DOHH2 (cell line): ENCODE data around the gene TCF15.

ENCODE experiments used
- H3F3A ChIP-seq: fragments of 200-600 bp; sonication (generic), shearing (Covaris generic); 2 replicates; pipeline ENCODE4 v1.6.0; 2016; ENCODE audit warnings: antibody characterized with exemption, mild to moderate bottlenecking; ENCODE audit not compliant: control insufficient read depth, insufficient read depth
- H3K27ac ChIP-seq: fragments of 200-600 bp; sonication (generic); 2 replicates; pipeline ENCODE4 v1.5.1; 2014; ENCODE audit warnings: low read depth, mild to moderate bottlenecking, low read length, moderate library complexity
- H3K27me3 ChIP-seq: fragments of 200-600 bp; sonication (generic); 2 replicates; pipeline ENCODE4 v1.6.1; 2014; ENCODE audit warnings: mild to moderate bottlenecking, low read length, mixed read lengths; ENCODE audit not compliant: control insufficient read depth
- H3K36me3 ChIP-seq: fragments of 200-600 bp; sonication (generic); 2 replicates; pipeline ENCODE4 v1.6.1; 2014; ENCODE audit warnings: mild to moderate bottlenecking, low read length, moderate library complexity, mixed read lengths; ENCODE audit not compliant: control insufficient read depth
- H3K4me1 ChIP-seq: fragments of 200-600 bp; sonication (generic); 2 replicates; pipeline ENCODE4 v1.6.1; 2014; ENCODE audit warnings: mild to moderate bottlenecking, low read length, mixed read lengths; ENCODE audit not compliant: control insufficient read depth
- H3K4me2 ChIP-seq: fragments of 200-600 bp; sonication (generic); 2 replicates; pipeline ENCODE4 v1.6.0; 2014; ENCODE audit warnings: mild to moderate bottlenecking, low read length, moderate library complexity
- H3K4me3 ChIP-seq: fragments of 200-600 bp; sonication (generic); 2 replicates; pipeline ENCODE4 v1.5.1; 2014; ENCODE audit warnings: mild to moderate bottlenecking, low read length, mixed read lengths
- H3K79me2 ChIP-seq: fragments of 200-600 bp; sonication (generic); 2 replicates; pipeline ENCODE4 v1.6.1; 2014; ENCODE audit warnings: mild to moderate bottlenecking, low read length, mixed read lengths; ENCODE audit not compliant: control insufficient read depth
- H3K9me2 ChIP-seq: fragments of 200-600 bp; sonication (generic); replicated peaks from 2 replicates; pipeline ENCODE4 v1.6.1; 2014; ENCODE audit warnings: mild to moderate bottlenecking, low read length, mixed read lengths; ENCODE audit not compliant: control insufficient read depth
- H3K9me3 ChIP-seq: fragments of 200-600 bp; sonication (generic); 2 replicates; pipeline ENCODE4 v1.6.1; 2014; ENCODE audit warnings: antibody characterized with exemption, low read length, mixed read lengths; ENCODE audit not compliant: control insufficient read depth, insufficient read depth
- H4K20me1 ChIP-seq: fragments of 200-600 bp; sonication (generic); 2 replicates; pipeline ENCODE4 v1.6.0; 2014; ENCODE audit warnings: low read depth, mild to moderate bottlenecking, antibody characterized with exemption, low read length, moderate library complexity; ENCODE audit not compliant: control insufficient read depth, insufficient read depth
- EZH2phosphoT487 ChIP-seq: fragments of 200-600 bp; sonication (generic); IDR thresholded peaks from 2 replicates; pipeline ENCODE4 v1.6.1; 2017; ENCODE audit warnings: borderline replicate concordance, mild to moderate bottlenecking, antibody characterized with exemption, low read length, moderate library complexity, mixed read lengths
- TF ChIP-seq, protein P1 (sequence below): fragments of 200-600 bp; sonication (generic); IDR thresholded peaks from one replicate; pipeline ENCODE4 v1.5.1; 2014; ENCODE audit warnings: antibody characterized with exemption, mild to moderate bottlenecking, low read depth, low read length; ENCODE audit not compliant: poor library complexity, severe bottlenecking

Gene TCF15

DNA sequence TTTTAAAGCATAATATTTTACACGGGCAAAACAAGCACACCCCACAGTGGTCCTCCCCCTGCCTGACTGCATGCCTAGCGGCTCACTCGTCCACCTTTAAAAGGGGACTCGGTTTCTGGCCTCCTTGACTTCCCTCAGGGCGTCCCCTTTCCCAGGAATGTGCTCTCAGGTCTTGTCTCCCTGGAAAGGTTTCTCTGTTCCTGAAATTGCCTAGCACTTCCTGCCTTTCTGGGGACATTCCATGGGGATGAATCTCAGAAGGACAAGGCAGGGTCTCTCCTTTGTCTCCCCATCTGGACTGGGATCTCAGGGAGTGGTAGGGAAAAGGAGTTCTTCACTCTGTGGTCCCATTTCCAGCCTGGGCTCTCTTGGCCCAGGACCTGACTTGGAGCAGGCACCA is 4.9 kb downstream of the TCF15 start:
- no peak for TF ChIP-seq EZH2phosphoT487
- TF ChIP-seq, protein P1, sequence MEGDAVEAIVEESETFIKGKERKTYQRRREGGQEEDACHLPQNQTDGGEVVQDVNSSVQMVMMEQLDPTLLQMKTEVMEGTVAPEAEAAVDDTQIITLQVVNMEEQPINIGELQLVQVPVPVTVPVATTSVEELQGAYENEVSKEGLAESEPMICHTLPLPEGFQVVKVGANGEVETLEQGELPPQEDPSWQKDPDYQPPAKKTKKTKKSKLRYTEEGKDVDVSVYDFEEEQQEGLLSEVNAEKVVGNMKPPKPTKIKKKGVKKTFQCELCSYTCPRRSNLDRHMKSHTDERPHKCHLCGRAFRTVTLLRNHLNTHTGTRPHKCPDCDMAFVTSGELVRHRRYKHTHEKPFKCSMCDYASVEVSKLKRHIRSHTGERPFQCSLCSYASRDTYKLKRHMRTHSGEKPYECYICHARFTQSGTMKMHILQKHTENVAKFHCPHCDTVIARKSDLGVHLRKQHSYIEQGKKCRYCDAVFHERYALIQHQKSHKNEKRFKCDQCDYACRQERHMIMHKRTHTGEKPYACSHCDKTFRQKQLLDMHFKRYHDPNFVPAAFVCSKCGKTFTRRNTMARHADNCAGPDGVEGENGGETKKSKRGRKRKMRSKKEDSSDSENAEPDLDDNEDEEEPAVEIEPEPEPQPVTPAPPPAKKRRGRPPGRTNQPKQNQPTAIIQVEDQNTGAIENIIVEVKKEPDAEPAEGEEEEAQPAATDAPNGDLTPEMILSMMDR, result no peak
- H3K27me3 ChIP-seq, result no peaks in the 10 kb centered on the region
- no peaks in the 10 kb centered on the region for H3K36me3 ChIP-seq
- no peaks in the 10 kb centered on the region for H3K79me2 ChIP-seq
- H3K27ac ChIP-seq, result no peak overlapping the region
- H3K4me3 ChIP-seq, result no peak overlapping the region
- no peaks in the 10 kb centered on the region for H3K9me2 ChIP-seq
- H3K4me2 ChIP-seq, result no peak overlapping the region
- no peaks in the 10 kb centered on the region for H3K4me1 ChIP-seq
- no peaks in the 10 kb centered on the region for H4K20me1 ChIP-seq
- H3F3A ChIP-seq, result no peaks in the 10 kb centered on the region
- H3K9me3 ChIP-seq, result no peaks in the 10 kb centered on the region

DNA sequence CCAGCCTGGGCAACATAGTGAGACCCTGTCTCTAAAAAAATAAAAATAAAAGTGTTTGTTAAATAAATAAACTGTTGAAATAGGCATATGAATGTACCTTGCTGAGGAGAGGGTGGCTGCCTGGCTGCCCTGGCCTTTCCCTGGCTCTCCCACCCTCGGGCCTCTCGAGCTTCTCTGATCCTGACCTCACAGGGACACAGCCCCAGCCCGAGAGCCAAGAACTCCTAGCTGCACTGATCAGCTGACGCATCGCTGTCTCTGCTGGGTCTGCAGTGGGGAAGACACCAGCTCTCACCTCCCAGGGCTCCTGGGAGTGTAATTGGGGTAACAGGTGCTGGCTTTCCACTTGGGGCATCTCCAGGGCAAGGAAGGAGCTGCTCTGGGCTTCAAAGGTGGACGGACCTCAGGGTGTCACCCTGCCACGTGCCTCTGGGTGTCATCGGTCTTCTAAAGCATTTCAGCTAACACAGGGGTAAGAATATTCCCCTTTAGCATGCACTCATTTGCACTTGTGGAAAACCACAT is 6.9 kb downstream of the TCF15 start:
- Histone ChIP-seq H3K4me1 (no peaks in the 10 kb centered on the region), H3K27ac (no peak overlapping the region), H3K36me3 (no peaks in the 10 kb centered on the region), H3K4me3 (no peak overlapping the region), H3F3A (no peaks in the 10 kb centered on the region), H4K20me1 (no peaks in the 10 kb centered on the region), H3K9me3 (no peaks in the 10 kb centered on the region), H3K27me3 (no peaks in the 10 kb centered on the region), H3K79me2 (no peaks in the 10 kb centered on the region), H3K9me2 (no peaks in the 10 kb centered on the region), H3K4me2 (no peak overlapping the region)
- TF ChIP-seq, protein P1, result no peak
- no peak for TF ChIP-seq EZH2phosphoT487

DNA sequence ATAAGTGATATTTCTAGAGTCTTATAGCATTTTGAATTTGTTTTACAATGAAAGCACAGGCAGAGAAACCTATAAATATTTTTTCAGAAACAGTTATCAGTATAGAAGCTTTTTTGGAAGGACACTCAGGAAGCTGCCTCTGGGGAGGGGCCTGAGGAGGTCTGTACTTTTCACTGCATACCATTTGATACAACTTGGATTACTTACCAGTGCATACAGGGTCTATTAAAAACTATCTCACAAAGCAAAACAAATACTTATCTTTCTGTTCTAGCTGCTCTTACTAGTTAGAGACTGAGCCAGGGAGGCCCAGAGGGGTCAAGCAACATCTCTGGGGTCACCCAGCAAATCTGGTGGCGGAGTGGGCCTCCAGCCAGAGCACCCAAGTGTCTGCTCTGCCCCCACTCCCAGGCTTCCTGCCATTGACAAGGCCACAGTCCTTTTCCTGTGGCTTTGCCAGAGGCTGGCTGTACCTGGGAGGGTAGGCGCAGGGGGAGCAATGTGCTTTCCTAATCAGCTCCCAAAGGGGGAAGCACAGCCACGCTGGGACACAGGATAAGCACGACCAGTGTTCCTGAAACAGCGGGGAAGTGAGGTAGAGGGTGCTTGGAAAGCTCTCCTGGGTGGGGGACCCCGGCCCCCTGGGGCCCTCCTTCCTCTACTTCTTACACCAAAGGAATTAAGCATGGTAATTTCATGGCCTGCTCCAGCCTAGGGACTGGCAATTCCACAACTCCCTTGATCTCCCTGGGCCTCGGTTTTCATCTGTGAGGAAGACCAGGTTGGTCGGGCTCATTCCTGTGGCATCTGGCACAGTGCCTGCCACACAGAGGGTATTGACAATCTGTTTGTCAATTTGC is 7.8 kb downstream of the TCF15 start:
- no peak for TF ChIP-seq EZH2phosphoT487
- TF ChIP-seq, protein P1, result no peak
- Histone ChIP-seq H3F3A (no peaks in the 10 kb centered on the region), H3K4me3 (no peak overlapping the region), H4K20me1 (no peaks in the 10 kb centered on the region), H3K27me3 (no peaks in the 10 kb centered on the region), H3K4me1 (no peaks in the 10 kb centered on the region), H3K27ac (no peak overlapping the region), H3K36me3 (no peaks in the 10 kb centered on the region), H3K9me3 (no peaks in the 10 kb centered on the region), H3K79me2 (no peaks in the 10 kb centered on the region), H3K4me2 (no peak overlapping the region), H3K9me2 (no peaks in the 10 kb centered on the region)
